ENCODE measurements around the gene TJP2.

TJP2 gene

GRCh38 chr9:69264526-69264925 lies 90.4 kb downstream of the TJP2 start:
- Histone ChIP-seq H3K4me1 (ENCODE audit: control insufficient read depth, low read depth, low read length) (no peaks in the 10 kb centered on the region), H3K27me3 (ENCODE audit: control insufficient read depth, insufficient read depth, low read length) (no peaks in the 10 kb centered on the region), H3K27ac (ENCODE audit: low read length) (no peak overlapping the region), H3K9ac (ENCODE audit: low read length) (no peak overlapping the region), H3K4me3 (ENCODE audit: low read length) (no peak overlapping the region), H3K9me3 (ENCODE audit: control insufficient read depth, low read depth, low read length) (no peaks in the 10 kb centered on the region), H3K36me3 (ENCODE audit: control insufficient read depth, low read depth, low read length) (no peaks in the 10 kb centered on the region)

- no peak overlapping the region for H3K4me3 ChIP-seq (ENCODE audit: low read length)
- H3K9me3 ChIP-seq (ENCODE audit: control insufficient read depth, low read depth, low read length), result no peaks in the 10 kb centered on the region
- no peaks in the 10 kb centered on the region for H3K4me1 ChIP-seq (ENCODE audit: control insufficient read depth, low read depth, low read length)
- no peaks in the 10 kb centered on the region for H3K27me3 ChIP-seq (ENCODE audit: control insufficient read depth, insufficient read depth, low read length)
- H3K27ac ChIP-seq (ENCODE audit: low read length), result no peak overlapping the region
- H3K36me3 ChIP-seq (ENCODE audit: control insufficient read depth, low read depth, low read length), result no peaks in the 10 kb centered on the region
- H3K9ac ChIP-seq (ENCODE audit: low read length), result no peak overlapping the region
Observed at GRCh38 chr9:69265891-69266290, 91.8 kb downstream of the TJP2 start.

- Histone ChIP-seq H3K9me3 (ENCODE audit: control insufficient read depth, low read depth, low read length) (no peaks in the 10 kb centered on the region), H3K4me1 (ENCODE audit: control insufficient read depth, low read depth, low read length) (no peaks in the 10 kb centered on the region), H3K27ac (ENCODE audit: low read length) (no peak overlapping the region), H3K36me3 (ENCODE audit: control insufficient read depth, low read depth, low read length) (no peaks in the 10 kb centered on the region), H3K27me3 (ENCODE audit: control insufficient read depth, insufficient read depth, low read length) (no peaks in the 10 kb centered on the region), H3K4me3 (ENCODE audit: low read length) (no peak overlapping the region), H3K9ac (ENCODE audit: low read length) (no peak overlapping the region)
Observed at GRCh38 chr9:69272212-69272611, 98.1 kb downstream of the TJP2 start.

- no peaks in the 10 kb centered on the region for H3K4me1 ChIP-seq (ENCODE audit: control insufficient read depth, low read depth, low read length)
- no peak overlapping the region for H3K4me3 ChIP-seq (ENCODE audit: low read length)
- H3K27me3 ChIP-seq (ENCODE audit: control insufficient read depth, insufficient read depth, low read length), result no peaks in the 10 kb centered on the region
- no peaks in the 10 kb centered on the region for H3K36me3 ChIP-seq (ENCODE audit: control insufficient read depth, low read depth, low read length)
- no peak overlapping the region for H3K9ac ChIP-seq (ENCODE audit: low read length)
- H3K9me3 ChIP-seq (ENCODE audit: control insufficient read depth, low read depth, low read length), result no peaks in the 10 kb centered on the region
- H3K27ac ChIP-seq (ENCODE audit: low read length), result no peak overlapping the region
Observed at GRCh38 chr9:69273161-69273560, 99.1 kb downstream of the TJP2 start.

DNA sequence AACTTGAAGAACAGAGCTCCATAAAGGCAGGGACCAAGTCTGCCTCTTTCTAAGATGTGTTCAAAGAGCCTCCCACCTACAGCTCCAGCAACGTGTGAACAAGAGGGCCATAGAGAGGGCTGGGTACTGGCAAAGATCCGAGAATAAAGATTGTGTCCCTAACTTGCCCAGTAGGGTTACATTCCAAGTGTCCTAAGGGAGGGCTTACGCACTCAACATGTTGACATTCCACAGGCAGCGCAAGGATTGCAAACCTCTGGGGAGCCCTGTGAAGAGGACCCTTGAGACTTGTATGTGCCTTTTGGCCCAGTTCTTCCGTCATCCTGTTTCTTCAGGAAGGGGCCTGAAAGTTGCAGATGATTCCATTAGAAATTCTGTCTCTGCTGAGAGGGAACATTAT lies 102.7 kb downstream of the TJP2 start:
- Histone ChIP-seq H3K9ac (ENCODE audit: low read length) (no peak overlapping the region), H3K27me3 (ENCODE audit: control insufficient read depth, insufficient read depth, low read length) (no peaks in the 10 kb centered on the region), H3K27ac (ENCODE audit: low read length) (no peak overlapping the region), H3K4me1 (ENCODE audit: control insufficient read depth, low read depth, low read length) (no peaks in the 10 kb centered on the region), H3K4me3 (ENCODE audit: low read length) (no peak overlapping the region), H3K9me3 (ENCODE audit: control insufficient read depth, low read depth, low read length) (no peaks in the 10 kb centered on the region), H3K36me3 (ENCODE audit: control insufficient read depth, low read depth, low read length) (no peaks in the 10 kb centered on the region)

- no peak overlapping the region for H3K27ac ChIP-seq (ENCODE audit: low read length)
- H3K9ac ChIP-seq (ENCODE audit: low read length), result no peak overlapping the region
- no peaks in the 10 kb centered on the region for H3K9me3 ChIP-seq (ENCODE audit: control insufficient read depth, low read depth, low read length)
- peaks cover 14% of the 10 kb centered on the region for H3K4me1 ChIP-seq (ENCODE audit: control insufficient read depth, low read depth, low read length)
- H3K36me3 ChIP-seq (ENCODE audit: control insufficient read depth, low read depth, low read length), result no peaks in the 10 kb centered on the region
- no peak overlapping the region for H3K4me3 ChIP-seq (ENCODE audit: low read length)
- H3K27me3 ChIP-seq (ENCODE audit: control insufficient read depth, insufficient read depth, low read length), result no peaks in the 10 kb centered on the region
Observed at GRCh38 chr9:69279084-69279731, 105.1 kb downstream of the TJP2 start.

- Histone ChIP-seq H3K9ac (ENCODE audit: low read length) (no peak overlapping the region), H3K27me3 (ENCODE audit: control insufficient read depth, insufficient read depth, low read length) (no peaks in the 10 kb centered on the region)
Observed at GRCh38 chr9:69279733-69280132, 105.7 kb downstream of the TJP2 start.

DNA sequence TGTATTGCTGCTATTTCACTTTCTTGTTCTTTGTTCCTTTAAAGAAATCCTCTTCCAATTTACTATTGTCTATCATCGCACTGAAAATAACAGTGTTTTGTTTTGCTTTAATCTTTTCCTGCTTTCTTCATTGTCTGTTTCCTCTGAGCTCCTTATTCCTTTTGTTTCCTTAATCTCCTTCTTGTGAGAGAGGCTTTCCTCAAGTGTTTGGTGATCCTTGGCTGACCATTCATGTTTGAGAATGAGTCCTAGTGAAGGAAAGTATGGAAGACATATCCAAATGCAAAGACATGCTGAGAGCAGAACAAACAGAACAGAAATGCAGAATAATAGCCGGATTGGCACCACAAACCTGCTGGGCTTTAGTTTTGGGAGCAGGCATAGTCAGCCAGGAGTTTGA lies 108.9 kb downstream of the TJP2 start:
- H3K27me3 ChIP-seq (ENCODE audit: control insufficient read depth, insufficient read depth, low read length), result no peaks in the 10 kb centered on the region
- no peak overlapping the region for H3K9ac ChIP-seq (ENCODE audit: low read length)
- H3K27ac ChIP-seq (ENCODE audit: low read length), result no peak overlapping the region
- no peaks in the 10 kb centered on the region for H3K9me3 ChIP-seq (ENCODE audit: control insufficient read depth, low read depth, low read length)
- peak overlapping the region; percentile 4 for H3K4me3 ChIP-seq (ENCODE audit: low read length)
- no peaks in the 10 kb centered on the region for H3K36me3 ChIP-seq (ENCODE audit: control insufficient read depth, low read depth, low read length)
- peaks cover 14% of the 10 kb centered on the region for H3K4me1 ChIP-seq (ENCODE audit: control insufficient read depth, low read depth, low read length)

More at GRCh38 chr9:69279733-69280132, 105.7 kb downstream of the TJP2 start:
- H3K27ac ChIP-seq (ENCODE audit: low read length), result no peak overlapping the region
- H3K9me3 ChIP-seq (ENCODE audit: control insufficient read depth, low read depth, low read length), result no peaks in the 10 kb centered on the region
- no peak overlapping the region for H3K4me3 ChIP-seq (ENCODE audit: low read length)
- H3K36me3 ChIP-seq (ENCODE audit: control insufficient read depth, low read depth, low read length), result no peaks in the 10 kb centered on the region
- peaks cover 14% of the 10 kb centered on the region for H3K4me1 ChIP-seq (ENCODE audit: control insufficient read depth, low read depth, low read length)

GRCh38 chr9:69292078-69292477 lies 118.0 kb downstream of the TJP2 start:
- Histone ChIP-seq H3K4me1 (ENCODE audit: control insufficient read depth, low read depth, low read length) (no peaks in the 10 kb centered on the region), H3K9ac (ENCODE audit: low read length) (no peak overlapping the region), H3K9me3 (ENCODE audit: control insufficient read depth, low read depth, low read length) (no peaks in the 10 kb centered on the region), H3K4me3 (ENCODE audit: low read length) (no peak overlapping the region), H3K27me3 (ENCODE audit: control insufficient read depth, insufficient read depth, low read length) (no peaks in the 10 kb centered on the region), H3K27ac (ENCODE audit: low read length) (no peak overlapping the region), H3K36me3 (ENCODE audit: control insufficient read depth, low read depth, low read length) (no peaks in the 10 kb centered on the region)

DNA sequence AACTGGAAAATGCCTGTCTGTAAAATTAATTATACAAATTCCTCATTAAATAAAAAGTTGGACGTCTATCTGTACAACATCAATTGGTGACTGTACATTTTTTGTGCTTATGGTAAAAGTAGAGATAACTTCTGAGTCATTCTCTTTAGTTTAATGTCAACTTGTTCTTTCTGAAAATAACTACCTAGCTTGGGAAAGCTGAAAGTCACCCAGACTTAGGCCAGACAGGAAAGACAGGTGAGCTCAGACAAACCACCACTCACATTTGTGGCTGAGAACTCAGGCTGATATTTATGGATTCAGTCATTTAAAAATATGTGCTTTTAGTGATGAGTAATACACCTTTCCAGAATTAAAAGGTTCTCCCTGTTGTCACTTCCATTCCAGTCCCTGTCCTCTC lies 119.1 kb downstream of the TJP2 start:
- Histone ChIP-seq H3K9ac (ENCODE audit: low read length) (no peak overlapping the region), H3K4me1 (ENCODE audit: control insufficient read depth, low read depth, low read length) (no peaks in the 10 kb centered on the region), H3K27ac (ENCODE audit: low read length) (no peak overlapping the region), H3K36me3 (ENCODE audit: control insufficient read depth, low read depth, low read length) (no peaks in the 10 kb centered on the region), H3K27me3 (ENCODE audit: control insufficient read depth, insufficient read depth, low read length) (no peaks in the 10 kb centered on the region), H3K9me3 (ENCODE audit: control insufficient read depth, low read depth, low read length) (no peaks in the 10 kb centered on the region), H3K4me3 (ENCODE audit: low read length) (no peak overlapping the region)

DNA sequence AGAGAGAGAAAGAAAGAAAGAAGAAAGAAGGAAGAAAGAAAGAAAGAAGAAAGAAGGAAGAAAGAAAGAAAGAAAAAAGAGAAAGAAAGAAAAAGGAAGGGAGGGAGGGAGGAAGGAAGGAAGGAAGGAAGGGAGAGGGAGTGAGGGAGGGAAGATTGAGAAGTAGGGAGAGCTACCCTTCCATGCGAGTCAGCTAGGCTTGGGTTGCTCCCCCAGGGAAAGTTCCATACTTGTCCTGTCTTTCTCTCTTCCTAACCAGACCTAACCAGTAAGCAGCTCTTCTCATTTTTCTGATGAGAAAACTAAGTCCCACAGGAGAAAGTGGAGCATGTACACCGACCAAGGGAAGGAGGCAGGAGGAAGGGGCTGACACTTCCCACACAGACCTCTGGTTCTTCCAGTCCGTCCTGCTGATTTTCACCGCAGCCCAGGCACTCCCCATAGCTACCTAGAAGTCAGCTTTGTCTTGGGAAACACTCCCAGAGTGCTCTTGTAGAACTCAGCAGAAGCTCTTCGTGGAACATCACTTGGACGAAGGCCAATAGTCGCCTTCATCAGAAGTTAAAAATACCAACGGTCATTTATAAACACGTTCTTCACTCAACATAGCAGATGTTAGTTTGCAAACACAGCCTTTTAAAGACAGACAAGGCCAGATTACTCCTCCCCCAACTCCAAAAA lies 121.9 kb downstream of the TJP2 start:
- H3K4me3 ChIP-seq (ENCODE audit: low read length), result no peak overlapping the region
- H3K27me3 ChIP-seq (ENCODE audit: control insufficient read depth, insufficient read depth, low read length), result no peaks in the 10 kb centered on the region
- H3K4me1 ChIP-seq (ENCODE audit: control insufficient read depth, low read depth, low read length), result no peaks in the 10 kb centered on the region
- no peak overlapping the region for H3K9ac ChIP-seq (ENCODE audit: low read length)
- H3K9me3 ChIP-seq (ENCODE audit: control insufficient read depth, low read depth, low read length), result no peaks in the 10 kb centered on the region
- no peaks in the 10 kb centered on the region for H3K36me3 ChIP-seq (ENCODE audit: control insufficient read depth, low read depth, low read length)
- H3K27ac ChIP-seq (ENCODE audit: low read length), result no peak overlapping the region

Data from iPS-18a (cell line).